ENCODE measurements around the gene KLHL24. TPM values are rescaled to one million over a fixed set of nuclear protein-coding genes. Genes with fewer than 3 reads are reported as not detected.
A peak's percentile ranks its signal among the peaks of the same experiment; 100 is the strongest.

The KLHL24 gene, protein sequence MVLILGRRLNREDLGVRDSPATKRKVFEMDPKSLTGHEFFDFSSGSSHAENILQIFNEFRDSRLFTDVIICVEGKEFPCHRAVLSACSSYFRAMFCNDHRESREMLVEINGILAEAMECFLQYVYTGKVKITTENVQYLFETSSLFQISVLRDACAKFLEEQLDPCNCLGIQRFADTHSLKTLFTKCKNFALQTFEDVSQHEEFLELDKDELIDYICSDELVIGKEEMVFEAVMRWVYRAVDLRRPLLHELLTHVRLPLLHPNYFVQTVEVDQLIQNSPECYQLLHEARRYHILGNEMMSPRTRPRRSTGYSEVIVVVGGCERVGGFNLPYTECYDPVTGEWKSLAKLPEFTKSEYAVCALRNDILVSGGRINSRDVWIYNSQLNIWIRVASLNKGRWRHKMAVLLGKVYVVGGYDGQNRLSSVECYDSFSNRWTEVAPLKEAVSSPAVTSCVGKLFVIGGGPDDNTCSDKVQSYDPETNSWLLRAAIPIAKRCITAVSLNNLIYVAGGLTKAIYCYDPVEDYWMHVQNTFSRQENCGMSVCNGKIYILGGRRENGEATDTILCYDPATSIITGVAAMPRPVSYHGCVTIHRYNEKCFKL
- total RNA-seq: 100 to 1,000 TPM in 1 of 4 donors, 10 to 100 TPM in 3; 46.5 to 102 (median 58.8) TPM

DNA sequence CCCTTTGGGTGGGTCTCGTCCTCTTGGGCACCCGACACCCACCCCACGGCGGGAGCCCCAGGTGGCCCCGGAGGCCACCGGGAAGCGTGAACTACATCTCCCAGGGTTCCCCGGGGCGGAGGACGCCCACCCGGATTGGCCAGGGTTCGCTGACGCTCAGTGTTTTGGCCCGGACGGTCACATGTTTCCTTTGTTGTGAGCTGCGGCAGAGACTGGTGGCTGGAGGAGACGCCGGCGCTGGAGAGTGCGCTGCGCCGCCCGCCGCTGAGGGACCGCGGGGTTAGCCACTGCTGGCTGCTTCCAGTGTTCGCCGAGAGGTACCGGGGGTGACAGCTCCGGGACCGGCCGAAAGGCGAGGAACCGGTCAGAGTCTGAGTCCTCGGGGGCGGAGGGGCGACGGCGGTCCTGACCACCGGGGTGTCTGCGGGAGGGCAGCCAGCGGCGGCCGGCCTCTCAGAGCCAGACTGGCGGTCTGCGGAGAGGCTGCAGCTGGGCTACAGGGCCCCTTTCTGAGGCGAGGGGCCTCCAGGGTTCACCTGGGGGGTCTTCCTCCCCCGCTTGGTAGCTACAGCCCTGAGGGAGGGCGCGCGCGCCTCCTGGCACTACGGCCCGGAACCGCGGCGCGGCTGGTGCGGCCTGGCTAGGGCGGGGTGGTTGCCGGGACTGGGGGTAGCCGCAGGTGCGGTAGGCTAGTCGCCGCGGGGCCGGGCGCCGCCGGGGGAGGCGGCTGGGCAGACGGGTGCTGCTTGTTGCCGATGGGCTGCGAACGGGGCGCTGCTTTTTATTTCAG, at the start of gene KLHL24:
Gene KLHL24, plus strand, starts transcription at position 193 of the 790 bp plus-strand sequence. CDS start 14,734 bp downstream, outside the sequence.
- TF ChIP-seq POLR2A (IDR thresholded peaks at IDR 0.05) (peak; percentile 90 to 96), EP300 (IDR thresholded peaks at IDR 0.05) (no peak), POLR2AphosphoS5 (IDR thresholded peaks at IDR 0.05) (peak; percentile 74 to 98 (median 91))
- TF ChIP-seq, protein P1, sequence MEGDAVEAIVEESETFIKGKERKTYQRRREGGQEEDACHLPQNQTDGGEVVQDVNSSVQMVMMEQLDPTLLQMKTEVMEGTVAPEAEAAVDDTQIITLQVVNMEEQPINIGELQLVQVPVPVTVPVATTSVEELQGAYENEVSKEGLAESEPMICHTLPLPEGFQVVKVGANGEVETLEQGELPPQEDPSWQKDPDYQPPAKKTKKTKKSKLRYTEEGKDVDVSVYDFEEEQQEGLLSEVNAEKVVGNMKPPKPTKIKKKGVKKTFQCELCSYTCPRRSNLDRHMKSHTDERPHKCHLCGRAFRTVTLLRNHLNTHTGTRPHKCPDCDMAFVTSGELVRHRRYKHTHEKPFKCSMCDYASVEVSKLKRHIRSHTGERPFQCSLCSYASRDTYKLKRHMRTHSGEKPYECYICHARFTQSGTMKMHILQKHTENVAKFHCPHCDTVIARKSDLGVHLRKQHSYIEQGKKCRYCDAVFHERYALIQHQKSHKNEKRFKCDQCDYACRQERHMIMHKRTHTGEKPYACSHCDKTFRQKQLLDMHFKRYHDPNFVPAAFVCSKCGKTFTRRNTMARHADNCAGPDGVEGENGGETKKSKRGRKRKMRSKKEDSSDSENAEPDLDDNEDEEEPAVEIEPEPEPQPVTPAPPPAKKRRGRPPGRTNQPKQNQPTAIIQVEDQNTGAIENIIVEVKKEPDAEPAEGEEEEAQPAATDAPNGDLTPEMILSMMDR (IDR thresholded peaks at IDR 0.05): no peak
- H3K9me3 ChIP-seq: no peaks in the 10 kb centered on the region
- WGBS: 2% methylated on average over 32 of the region's 76 CpGs

DNA sequence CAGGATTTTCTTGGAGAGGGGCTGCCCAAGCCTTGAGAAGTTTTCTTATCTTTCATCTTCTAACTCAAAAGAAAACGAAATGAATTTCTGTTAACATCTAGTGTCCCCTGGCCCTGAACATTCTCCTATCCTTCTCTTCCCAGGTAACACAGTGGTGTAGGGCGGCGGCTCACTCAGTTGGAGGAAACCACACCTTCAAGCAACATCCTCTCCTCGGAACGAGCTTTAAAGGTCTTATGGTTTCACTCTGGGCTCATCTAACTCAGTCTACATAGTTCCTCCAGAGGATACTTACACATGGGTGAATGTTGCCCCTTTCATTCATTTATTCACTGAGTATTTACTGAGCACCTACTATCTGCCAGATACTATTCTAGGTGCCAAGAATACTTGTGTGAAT, 48.9 kb upstream of the KLHL24 start:
- Histone ChIP-seq H3K9me3 (no peaks in the 10 kb centered on the region), H3K36me3 (no peaks in the 10 kb centered on the region), H3K4me3 (no peak overlapping the region), H3K27ac (no peak overlapping the region), H3K4me1 (peaks cover 8% of the 10 kb centered on the region), H3K27me3 (no peaks in the 10 kb centered on the region)
- WGBS: 68% methylated on average over 5 of the region's 5 CpGs
- TF ChIP-seq, protein P1 (IDR thresholded peaks at IDR 0.05): no peak
- TF ChIP-seq EP300 (IDR thresholded peaks at IDR 0.05): no peak
- no peak for TF ChIP-seq POLR2A (IDR thresholded peaks at IDR 0.05)
- no peak for TF ChIP-seq POLR2AphosphoS5 (IDR thresholded peaks at IDR 0.05)
- peak in 1 of 2 donors; percentile 7 for DNase-seq (ENCODE audit: low spot score in 2 of 2)

More for the DNA sequence above, at the start of gene KLHL24:
- peak; percentile 95 to 96 for DNase-seq (ENCODE audit: low spot score in 2 of 2)
- Histone ChIP-seq H3K27ac (peak within 1 kb of the TSS; percentile 100), H3K27me3 (no peaks in the 10 kb centered on the region), H3K4me1 (peaks cover 18% of the 10 kb centered on the region), H3K4me3 (peak within 1 kb of the TSS; percentile 100), H3K36me3 (no peaks in the 10 kb centered on the region)

DNA sequence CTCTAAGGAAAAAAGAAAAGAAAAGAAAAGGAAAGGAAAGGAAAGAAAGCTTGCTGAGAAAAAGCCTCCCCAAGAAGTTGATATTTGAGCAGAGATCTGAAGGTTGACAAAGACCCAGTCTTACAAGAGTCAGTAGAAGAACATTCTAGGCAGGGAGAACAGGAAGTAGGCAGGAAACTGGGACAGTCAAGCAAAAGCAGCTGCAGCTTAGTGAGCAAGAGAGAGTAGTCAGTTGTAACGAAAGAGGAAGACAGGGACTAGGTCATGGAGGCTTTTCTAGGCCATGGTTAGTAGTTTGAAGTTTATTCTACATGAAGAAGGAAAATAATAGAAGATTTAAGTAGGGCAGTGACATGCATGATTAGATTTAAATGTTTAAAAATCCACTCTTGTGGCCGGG, 48.1 kb upstream of the KLHL24 start:
- Histone ChIP-seq H3K4me3 (no peak overlapping the region), H3K27ac (no peak overlapping the region), H3K27me3 (no peaks in the 10 kb centered on the region), H3K4me1 (peaks cover 8% of the 10 kb centered on the region), H3K9me3 (no peaks in the 10 kb centered on the region), H3K36me3 (no peaks in the 10 kb centered on the region)
- TF ChIP-seq POLR2AphosphoS5 (IDR thresholded peaks at IDR 0.05): no peak
- TF ChIP-seq EP300 (IDR thresholded peaks at IDR 0.05): no peak
- TF ChIP-seq, protein P1 (IDR thresholded peaks at IDR 0.05): no peak
- no peak for TF ChIP-seq POLR2A (IDR thresholded peaks at IDR 0.05)
- no peak for DNase-seq (ENCODE audit: low spot score in 2 of 2)
- WGBS: 76% methylated on average over 2 of the region's 2 CpGs

DNA sequence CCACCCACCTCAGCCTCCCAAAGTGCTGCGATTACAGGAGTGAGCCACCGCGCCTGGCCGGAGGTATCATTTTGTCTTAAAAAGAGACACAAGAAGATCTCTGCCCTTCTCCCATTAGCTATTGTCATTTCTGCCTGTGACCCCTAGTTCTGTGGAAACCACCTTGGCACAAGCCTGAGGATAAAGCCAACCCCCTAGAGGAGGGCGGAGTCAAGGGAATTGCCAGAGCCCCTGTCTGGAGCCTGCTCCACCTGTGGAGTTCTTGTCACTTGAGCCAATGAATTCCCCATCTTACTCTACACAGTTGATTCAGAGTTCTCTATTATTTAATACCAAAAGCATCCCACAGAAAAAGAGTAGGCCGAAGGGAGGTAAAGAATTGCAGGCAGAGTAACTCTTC, 45.0 kb upstream of the KLHL24 start:
- over 99% methylated on average over 6 of the region's 6 CpGs for WGBS
- Histone ChIP-seq H3K36me3 (no peaks in the 10 kb centered on the region), H3K9me3 (no peaks in the 10 kb centered on the region), H3K27ac (no peak overlapping the region), H3K4me1 (no peaks in the 10 kb centered on the region), H3K27me3 (no peaks in the 10 kb centered on the region), H3K4me3 (no peak overlapping the region)
- DNase-seq (ENCODE audit: low spot score in 2 of 2): peak in 1 of 2 donors; percentile 31
- TF ChIP-seq, protein P1 (IDR thresholded peaks at IDR 0.05): no peak
- TF ChIP-seq EP300 (IDR thresholded peaks at IDR 0.05) (no peak), POLR2AphosphoS5 (IDR thresholded peaks at IDR 0.05) (no peak), POLR2A (IDR thresholded peaks at IDR 0.05) (no peak)
